Chondrocyte (in vitro differentiated cells): ENCODE data around the gene UACA. TPM values are rescaled to one million over a fixed set of nuclear protein-coding genes. Genes with fewer than 3 reads are reported as not detected.

ENCODE experiments used
- DNase-seq: peaks from one replicate; pipeline ENCODE4 v3.0.0; 2021; ENCODE audit warnings: mixed read lengths, low spot score
- H3K27ac Mint-ChIP-seq: one replicate; pipeline ENCODE4 v1.8.0; 2021; ENCODE audit warnings: mild to moderate bottlenecking, moderate library complexity, mixed read lengths; ENCODE audit not compliant: unreplicated experiment
- H3K27me3 Mint-ChIP-seq: 2 replicates; pipeline ENCODE4 v1.8.0; 2021; ENCODE audit warnings: low read depth, mixed read lengths
- H3K36me3 Mint-ChIP-seq: 2 replicates; pipeline ENCODE4 v1.8.0; 2021; ENCODE audit warnings: low read depth, mixed read lengths
- H3K4me1 Mint-ChIP-seq: 2 replicates; pipeline ENCODE4 v1.8.0; 2021; ENCODE audit warnings: low read depth, mild to moderate bottlenecking, mixed read lengths
- H3K4me3 Mint-ChIP-seq: one replicate; pipeline ENCODE4 v1.8.0; 2021; ENCODE audit warnings: mild to moderate bottlenecking, moderate library complexity, mixed read lengths; ENCODE audit not compliant: unreplicated experiment
- H3K9me3 Mint-ChIP-seq: 2 replicates; pipeline ENCODE4 v1.8.0; 2021; ENCODE audit warnings: low read depth, mixed read lengths
- total RNA-seq: library from RNA; stranded (reverse); gene quantifications from 3 replicates; pipeline ENCODE4 v1.2.1, GENCODE V29; 2021
- TF ChIP-seq, protein P1 (sequence below): fragments of 200-600 bp; sonication (generic); IDR thresholded peaks from 2 replicates; pipeline ENCODE4 v1.5.0; 2021; ENCODE audit warnings: antibody characterized with exemption, mild to moderate bottlenecking, moderate library complexity

UACA gene
- total RNA-seq, 1 donor from 2014 or later = 249 TPM

DNA sequence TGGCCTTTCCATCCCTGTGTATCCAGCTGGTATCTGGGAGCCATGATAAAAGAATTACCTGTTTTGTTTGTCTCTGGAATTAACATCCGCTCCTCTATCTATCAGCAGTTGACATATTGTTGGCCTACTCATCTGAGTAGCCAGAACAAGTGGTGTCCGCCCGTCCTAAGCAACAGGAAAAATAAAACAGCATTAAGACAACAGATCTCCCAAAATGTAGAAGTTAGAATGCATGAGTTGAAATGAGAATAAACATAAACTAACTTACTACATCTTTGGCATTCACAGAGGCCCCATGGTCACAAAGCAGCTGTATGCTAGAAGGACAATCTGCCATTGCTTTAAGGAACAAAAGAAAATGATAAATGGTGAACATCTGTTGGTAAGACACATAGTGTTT is 75.9 kb downstream of the UACA start:
- no peak overlapping the region for H3K4me3 Mint-ChIP-seq
- H3K4me1 Mint-ChIP-seq = peaks cover 41% of the 10 kb centered on the region
- no peak overlapping the region for H3K27ac Mint-ChIP-seq
- TF ChIP-seq, protein P1, sequence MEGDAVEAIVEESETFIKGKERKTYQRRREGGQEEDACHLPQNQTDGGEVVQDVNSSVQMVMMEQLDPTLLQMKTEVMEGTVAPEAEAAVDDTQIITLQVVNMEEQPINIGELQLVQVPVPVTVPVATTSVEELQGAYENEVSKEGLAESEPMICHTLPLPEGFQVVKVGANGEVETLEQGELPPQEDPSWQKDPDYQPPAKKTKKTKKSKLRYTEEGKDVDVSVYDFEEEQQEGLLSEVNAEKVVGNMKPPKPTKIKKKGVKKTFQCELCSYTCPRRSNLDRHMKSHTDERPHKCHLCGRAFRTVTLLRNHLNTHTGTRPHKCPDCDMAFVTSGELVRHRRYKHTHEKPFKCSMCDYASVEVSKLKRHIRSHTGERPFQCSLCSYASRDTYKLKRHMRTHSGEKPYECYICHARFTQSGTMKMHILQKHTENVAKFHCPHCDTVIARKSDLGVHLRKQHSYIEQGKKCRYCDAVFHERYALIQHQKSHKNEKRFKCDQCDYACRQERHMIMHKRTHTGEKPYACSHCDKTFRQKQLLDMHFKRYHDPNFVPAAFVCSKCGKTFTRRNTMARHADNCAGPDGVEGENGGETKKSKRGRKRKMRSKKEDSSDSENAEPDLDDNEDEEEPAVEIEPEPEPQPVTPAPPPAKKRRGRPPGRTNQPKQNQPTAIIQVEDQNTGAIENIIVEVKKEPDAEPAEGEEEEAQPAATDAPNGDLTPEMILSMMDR = no peak
- no peaks in the 10 kb centered on the region for H3K9me3 Mint-ChIP-seq
- DNase-seq = no peak
- no peaks in the 10 kb centered on the region for H3K27me3 Mint-ChIP-seq
- H3K36me3 Mint-ChIP-seq = peaks cover 28% of the 10 kb centered on the region

DNA sequence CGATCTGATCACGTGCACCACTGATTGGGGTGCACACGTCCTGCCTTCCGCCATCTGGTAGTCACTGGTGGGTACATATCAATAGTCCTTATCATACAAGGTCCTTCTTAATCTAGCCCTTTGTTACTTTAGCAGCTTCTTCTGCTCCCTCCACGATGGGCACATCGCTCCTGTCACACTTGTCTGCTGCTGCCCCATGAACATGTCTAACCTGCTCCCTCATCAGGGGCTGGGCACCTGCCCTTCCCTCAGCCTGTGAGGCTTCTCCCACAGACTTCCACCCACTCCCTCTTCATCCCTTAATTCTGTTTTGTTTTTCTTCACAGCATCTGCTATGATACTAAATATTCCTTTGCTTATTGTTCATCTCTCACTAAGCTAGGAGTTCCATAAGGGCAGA is 82.5 kb downstream of the UACA start:
- Mint-ChIP-seq H3K9me3 (no peaks in the 10 kb centered on the region), H3K27me3 (no peaks in the 10 kb centered on the region), H3K4me3 (no peak overlapping the region), H3K4me1 (peaks cover 19% of the 10 kb centered on the region), H3K27ac (no peak overlapping the region), H3K36me3 (peaks cover 29% of the 10 kb centered on the region)
- no peak for DNase-seq
- TF ChIP-seq, protein P1 = no peak

DNA sequence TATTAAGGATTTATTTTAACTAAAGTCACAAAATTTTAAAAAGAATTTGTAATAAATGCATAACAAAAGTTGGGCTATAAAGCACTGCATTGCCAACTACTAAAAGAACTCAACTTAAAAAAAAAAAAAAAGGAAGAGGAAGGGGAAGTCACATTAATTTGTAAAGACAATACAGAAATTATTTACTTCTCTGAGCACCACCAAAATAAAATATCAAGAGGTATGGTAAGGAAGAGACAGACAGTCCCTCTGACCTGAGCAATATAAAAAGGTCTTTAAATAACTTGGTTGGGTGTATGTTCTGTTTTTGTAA is 83.5 kb downstream of the UACA start:
- peaks cover 19% of the 10 kb centered on the region for H3K4me1 Mint-ChIP-seq
- DNase-seq = no peak
- peaks cover 29% of the 10 kb centered on the region for H3K36me3 Mint-ChIP-seq
- no peak overlapping the region for H3K4me3 Mint-ChIP-seq
- no peak overlapping the region for H3K27ac Mint-ChIP-seq
- no peaks in the 10 kb centered on the region for H3K9me3 Mint-ChIP-seq
- TF ChIP-seq, protein P1 = peak; percentile 3
- H3K27me3 Mint-ChIP-seq = no peaks in the 10 kb centered on the region

DNA sequence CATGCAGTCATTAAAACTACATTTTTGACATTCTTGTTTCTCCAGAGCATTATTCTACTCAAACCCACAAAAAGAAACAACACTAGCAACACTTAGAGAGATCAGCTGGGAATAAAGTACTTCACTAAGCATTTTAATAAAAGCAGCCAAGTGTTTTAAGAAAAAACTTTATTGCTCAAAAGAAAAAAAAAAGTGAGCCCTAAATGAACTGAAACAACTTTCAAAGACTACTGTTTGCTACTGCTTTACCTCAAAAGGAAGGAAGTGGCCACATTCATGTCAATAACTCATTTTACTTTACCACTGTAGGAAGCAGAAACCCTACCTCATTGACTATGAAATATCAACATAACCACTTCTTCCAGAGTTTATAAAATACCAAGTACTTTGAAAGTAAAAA is 91.3 kb downstream of the UACA start:
- Mint-ChIP-seq H3K27me3 (no peaks in the 10 kb centered on the region), H3K27ac (peak overlapping the region; percentile 42), H3K4me1 (peaks cover 12% of the 10 kb centered on the region), H3K9me3 (no peaks in the 10 kb centered on the region), H3K4me3 (no peak overlapping the region), H3K36me3 (peaks cover 21% of the 10 kb centered on the region)
- TF ChIP-seq, protein P1 = no peak
- no peak for DNase-seq

DNA sequence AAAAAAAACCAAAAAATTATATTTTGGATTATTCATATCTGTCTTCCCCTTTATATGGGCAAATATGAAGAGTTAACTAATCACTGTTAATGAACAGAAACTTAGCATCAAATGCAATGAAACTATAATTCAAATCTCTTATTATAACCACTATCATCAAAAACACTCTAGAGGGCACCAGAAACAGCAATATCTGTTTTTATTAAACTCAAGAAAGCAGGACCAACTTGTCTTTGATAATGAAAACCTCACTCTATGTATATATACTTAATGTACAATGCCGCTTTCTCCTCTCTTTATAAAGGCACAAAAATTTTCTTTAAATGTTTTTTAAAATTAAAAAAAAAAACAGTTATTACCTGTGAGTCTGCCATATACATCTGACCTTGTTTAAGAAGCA is 92.7 kb downstream of the UACA start:
- Mint-ChIP-seq H3K4me1 (peaks cover 15% of the 10 kb centered on the region), H3K27ac (peak overlapping the region; percentile 33), H3K36me3 (peaks cover 21% of the 10 kb centered on the region), H3K4me3 (no peak overlapping the region), H3K27me3 (no peaks in the 10 kb centered on the region), H3K9me3 (no peaks in the 10 kb centered on the region)
- TF ChIP-seq, protein P1 = peak; percentile 75
- DNase-seq = no peak
